ENCODE results near the gene FAM210B.
A peak's percentile ranks its signal among the peaks of the same experiment; 100 is the strongest.

Gene FAM210B, protein sequence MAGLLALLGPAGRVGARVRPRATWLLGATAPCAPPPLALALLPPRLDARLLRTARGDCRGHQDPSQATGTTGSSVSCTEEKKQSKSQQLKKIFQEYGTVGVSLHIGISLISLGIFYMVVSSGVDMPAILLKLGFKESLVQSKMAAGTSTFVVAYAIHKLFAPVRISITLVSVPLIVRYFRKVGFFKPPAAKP

DNA sequence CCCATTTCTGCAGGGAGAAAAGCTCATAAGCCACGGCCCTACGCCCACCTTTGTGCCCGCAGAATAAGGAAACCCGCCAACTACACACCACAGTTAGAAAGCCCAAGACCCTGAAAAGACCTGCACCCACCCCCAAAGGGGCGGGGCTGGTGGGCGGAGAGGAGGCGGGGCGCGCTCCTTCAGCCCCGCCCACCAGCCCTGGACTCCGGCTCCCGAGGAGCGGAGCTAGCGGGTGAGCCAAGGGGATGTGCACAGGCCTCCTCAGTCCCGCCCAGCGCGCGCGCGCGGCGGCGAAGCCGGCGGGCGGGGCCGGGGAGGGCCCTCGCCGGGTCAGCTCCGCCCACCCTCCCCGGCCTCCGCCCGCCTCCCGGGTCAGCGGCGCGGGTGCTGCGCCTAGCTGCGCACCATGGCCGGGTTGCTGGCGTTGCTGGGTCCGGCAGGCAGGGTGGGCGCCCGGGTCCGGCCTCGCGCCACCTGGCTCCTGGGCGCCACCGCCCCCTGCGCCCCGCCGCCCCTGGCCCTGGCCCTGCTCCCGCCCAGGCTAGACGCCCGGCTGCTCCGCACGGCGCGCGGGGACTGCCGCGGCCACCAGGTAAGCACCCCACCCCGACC lies at the start of gene FAM210B:
TSS of gene FAM210B (plus strand) at position 375 of the 612 bp plus-strand sequence. CDS start at position 407, 32 bp downstream.
- TF ChIP-seq, protein P1, sequence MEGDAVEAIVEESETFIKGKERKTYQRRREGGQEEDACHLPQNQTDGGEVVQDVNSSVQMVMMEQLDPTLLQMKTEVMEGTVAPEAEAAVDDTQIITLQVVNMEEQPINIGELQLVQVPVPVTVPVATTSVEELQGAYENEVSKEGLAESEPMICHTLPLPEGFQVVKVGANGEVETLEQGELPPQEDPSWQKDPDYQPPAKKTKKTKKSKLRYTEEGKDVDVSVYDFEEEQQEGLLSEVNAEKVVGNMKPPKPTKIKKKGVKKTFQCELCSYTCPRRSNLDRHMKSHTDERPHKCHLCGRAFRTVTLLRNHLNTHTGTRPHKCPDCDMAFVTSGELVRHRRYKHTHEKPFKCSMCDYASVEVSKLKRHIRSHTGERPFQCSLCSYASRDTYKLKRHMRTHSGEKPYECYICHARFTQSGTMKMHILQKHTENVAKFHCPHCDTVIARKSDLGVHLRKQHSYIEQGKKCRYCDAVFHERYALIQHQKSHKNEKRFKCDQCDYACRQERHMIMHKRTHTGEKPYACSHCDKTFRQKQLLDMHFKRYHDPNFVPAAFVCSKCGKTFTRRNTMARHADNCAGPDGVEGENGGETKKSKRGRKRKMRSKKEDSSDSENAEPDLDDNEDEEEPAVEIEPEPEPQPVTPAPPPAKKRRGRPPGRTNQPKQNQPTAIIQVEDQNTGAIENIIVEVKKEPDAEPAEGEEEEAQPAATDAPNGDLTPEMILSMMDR (conservative IDR thresholded peaks at IDR 0.05; ENCODE audit: low read length), result no peak
- DNase-seq (ENCODE audit: low read depth), result peak; percentile 85
- H3K4me3 ChIP-seq (ENCODE audit: low read length), result peak within 1 kb of the TSS; percentile 89

- DNase-seq (ENCODE audit: low read depth), result no peak
- TF ChIP-seq, protein P1 (conservative IDR thresholded peaks at IDR 0.05; ENCODE audit: low read length), result no peak
These were observed 42.7 kb upstream of the FAM210B start for GRCh38 chr20:56316051-56316450.

GRCh38 chr20:56316483-56316882 lies 42.3 kb upstream of the FAM210B start:
- TF ChIP-seq, protein P1 (conservative IDR thresholded peaks at IDR 0.05; ENCODE audit: low read length), result no peak
- H3K4me3 ChIP-seq (ENCODE audit: low read length), result no peak overlapping the region
- no peak for DNase-seq (ENCODE audit: low read depth)

More at GRCh38 chr20:56316051-56316450, 42.7 kb upstream of the FAM210B start:
- no peak overlapping the region for H3K4me3 ChIP-seq (ENCODE audit: low read length)

- TF ChIP-seq, protein P1 (conservative IDR thresholded peaks at IDR 0.05; ENCODE audit: low read length), result no peak
- no peak overlapping the region for H3K4me3 ChIP-seq (ENCODE audit: low read length)
These were observed 36.1 kb upstream of the FAM210B start for GRCh38 chr20:56322681-56323080.

DNA sequence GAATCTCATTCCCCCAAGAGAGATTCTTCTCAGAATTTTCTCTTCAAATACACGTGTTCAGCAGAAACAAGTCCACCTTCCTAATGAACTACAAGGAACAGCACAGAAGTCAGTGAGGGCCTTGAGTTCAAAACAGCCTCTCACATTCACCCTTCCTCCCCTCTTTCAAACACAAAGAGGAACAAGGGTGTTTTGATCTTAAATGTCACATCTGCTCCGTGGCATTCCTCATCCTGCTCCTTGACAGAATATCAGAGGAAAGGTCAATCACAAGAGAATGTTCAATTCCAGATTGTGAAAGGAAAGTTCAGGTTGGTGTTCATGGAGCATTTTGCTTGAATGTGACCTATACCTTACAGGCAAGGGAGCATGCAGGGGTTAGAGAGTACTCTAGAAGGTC lies 35.6 kb upstream of the FAM210B start:
- DNase-seq (ENCODE audit: low read depth), result no peak
- H3K4me3 ChIP-seq (ENCODE audit: low read length), result no peak overlapping the region
- TF ChIP-seq, protein P1 (conservative IDR thresholded peaks at IDR 0.05; ENCODE audit: low read length), result no peak

More at GRCh38 chr20:56322681-56323080, 36.1 kb upstream of the FAM210B start:
- DNase-seq (ENCODE audit: low read depth), result peak; percentile 85

DNA sequence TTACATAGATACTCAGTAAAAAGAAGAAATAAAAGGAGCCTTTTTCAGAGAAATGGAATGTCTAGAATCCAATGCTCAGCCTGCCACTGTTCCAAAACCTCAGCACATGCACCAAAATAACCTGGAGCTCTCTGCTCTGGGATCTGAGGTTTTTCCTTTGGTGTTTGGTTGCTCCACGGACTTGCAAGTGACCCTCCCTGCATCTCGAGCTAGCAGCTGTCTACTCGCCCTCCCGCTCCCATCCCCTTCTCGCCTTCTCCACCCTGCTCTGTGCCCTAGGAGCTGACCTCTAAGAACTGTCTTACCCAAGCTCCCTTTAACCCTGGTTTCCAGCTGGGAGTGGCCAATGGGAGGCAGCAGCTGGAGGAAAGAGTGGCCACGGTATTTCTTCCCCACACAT lies 35.1 kb upstream of the FAM210B start:
- TF ChIP-seq, protein P1 (conservative IDR thresholded peaks at IDR 0.05; ENCODE audit: low read length), result no peak
- peak; percentile 12 for DNase-seq (ENCODE audit: low read depth)
- no peak overlapping the region for H3K4me3 ChIP-seq (ENCODE audit: low read length)

GRCh38 chr20:56324806-56325205 lies 34.0 kb upstream of the FAM210B start:
- DNase-seq (ENCODE audit: low read depth), result no peak
- no peak overlapping the region for H3K4me3 ChIP-seq (ENCODE audit: low read length)
- TF ChIP-seq, protein P1 (conservative IDR thresholded peaks at IDR 0.05; ENCODE audit: low read length), result no peak
